ENCODE results near the gene ACTN4. TPM values are rescaled to one million over a fixed set of nuclear protein-coding genes. Genes with fewer than 3 reads are reported as not detected.

The ACTN4 gene
- total and polyA plus RNA-seq, 2 of the 4 experiments (the other 2 are of a cell fraction) = 541 to 659 TPM

GRCh38 chr19:38712161-38712748, 64.8 kb downstream of the ACTN4 start (continued):
- TF ChIP-seq ELK1 (IDR thresholded peaks at IDR 0.05; ENCODE audit: borderline replicate concordance, low read depth, low read length) = no peak

GRCh38 chr19:38713227-38713649, 65.8 kb downstream of the ACTN4 start:
- 0 out of 2 replicates have a peak overlapping the region, but pooled peaks have one; percentile 32 for H2BK120ac ChIP-seq (ENCODE audit: low read depth, low read length)
- no peak overlapping the region; the same call in 1 of the 2 replicates for H3K9ac ChIP-seq (ENCODE audit: low read depth, low read length)
- no peak overlapping the region for H3K18ac ChIP-seq (ENCODE audit: low read depth, low read length)
- H4K8ac ChIP-seq (ENCODE audit: low read depth in 2 of 2, low read length in 2 of 2) = peak overlapping the region in 1 of 2 experiments; percentile 61; a peak in 1 of 4 replicates
- BruUV-seq (replicated peaks) = no TSS peak
- peaks cover 42 to 87% of the 10 kb centered on the region in 2 experiments for H3K79me1 ChIP-seq (ENCODE audit: low read depth in 1 of 2, low read length in 2 of 2)
- ChIA-PET CTCF (no interaction called here), POLR2A (ENCODE audit: unreplicated experiment) (no interaction called here)
- in situ Hi-C loops (cut with MboI; ENCODE audit: low sequenced_read_pairs) (no loop called here), dilution Hi-C loops (cut with HindIII; ENCODE audit: low sequenced_read_pairs, unreplicated experiment) (no loop called here), intact Hi-C loops (cut with micrococcal nuclease) (no loop called here)
- H3K4me2 ChIP-seq (ENCODE audit: low read depth, low read length) = no peak overlapping the region
- peak overlapping the region; percentile 78; the same call in 1 of the 2 replicates for H3K23ac ChIP-seq (ENCODE audit: low read depth, low read length)
- H2AFZ ChIP-seq (replicated peaks; ENCODE audit: low read length, poor library complexity) = no peak overlapping the region
- peak overlapping the region; percentile 3; the same call in 1 of the 2 replicates for H4K5ac ChIP-seq (ENCODE audit: low read depth, low read length)
- peaks cover 35% of the 10 kb centered on the region for H3K4me1 ChIP-seq (ENCODE audit: control insufficient read depth, insufficient read depth, low read length)
- 37% methylated on average over 7 of the region's 19 CpGs; no CpG with 5 or more reads in 1 of the 2 experiments for WGBS, 2 experiments (ENCODE audit: extremely low coverage in 2 of 2, insufficient read length in 1 of 2)
- H3K27me3 ChIP-seq (ENCODE audit: control insufficient read depth, insufficient read depth, low read length) = no peaks in the 10 kb centered on the region
- H4K20me1 ChIP-seq (ENCODE audit: insufficient read depth, low read length) = peaks cover 34% of the 10 kb centered on the region
- no peak overlapping the region for H3K56ac ChIP-seq (ENCODE audit: extremely low read depth, insufficient read depth, low read length)
- H3K36me3 ChIP-seq (ENCODE audit: control insufficient read depth, insufficient read depth, low read length) = peaks cover 81% of the 10 kb centered on the region
- peak overlapping the region; percentile 61 for H3K4ac ChIP-seq (ENCODE audit: low read depth, low read length)
- peak overlapping the region; percentile 52; the same call in 1 of the 2 replicates for H2BK20ac ChIP-seq (ENCODE audit: low read depth, low read length)
- H2BK5ac ChIP-seq (ENCODE audit: low read depth, low read length, poor library complexity, severe bottlenecking) = peak overlapping the region; percentile 27
- peak overlapping the region; percentile 40; the same call in 1 of the 2 replicates for H3K27ac ChIP-seq (ENCODE audit: insufficient read depth, low read length)
- no peak overlapping the region for H3K4me3 ChIP-seq (ENCODE audit: insufficient read depth, low read depth, low read length)
- H3K14ac ChIP-seq (replicated peaks; ENCODE audit: low read depth, low read length) = no peak overlapping the region
- H2BK15ac ChIP-seq (ENCODE audit: low read depth, low read length) = peak overlapping the region; percentile 1; the same call in 1 of the 3 replicates
- peak overlapping the region; percentile 9 for H2AK9ac ChIP-seq (replicated peaks; ENCODE audit: low read depth, low read length, poor library complexity)
- peak overlapping the region; percentile 41; the same call in 1 of the 2 replicates for H4K91ac ChIP-seq (ENCODE audit: insufficient read depth, low read depth, low read length)
- peak overlapping the region; percentile 76; the same call in 1 of the 2 replicates for H2AK5ac ChIP-seq (ENCODE audit: low read depth, low read length)
- peak; percentile 56 for DNase-seq
- no peaks in the 10 kb centered on the region for H3K9me3 ChIP-seq (ENCODE audit: control insufficient read depth, insufficient read depth, low read length)
- peak; percentile 10 for ATAC-seq (ENCODE audit: low read depth)
- peaks cover 20% of the 10 kb centered on the region; the same call in 1 of the 2 replicates for H3K9me1 ChIP-seq (ENCODE audit: insufficient read depth, low read length)
- no peak for TF ChIP-seq RCOR1 (IDR thresholded peaks at IDR 0.05; ENCODE audit: insufficient replicate concordance, low read length)
- no peak for TF ChIP-seq CHD1 (IDR thresholded peaks at IDR 0.05; ENCODE audit: low read depth, low read length)
- TF ChIP-seq MAZ (IDR thresholded peaks at IDR 0.05; ENCODE audit: borderline replicate concordance, low read depth, low read length) = no peak
- TF ChIP-seq MAFK (IDR thresholded peaks at IDR 0.05; ENCODE audit: low read depth, low read length) = no peak
- TF ChIP-seq ELK1 (IDR thresholded peaks at IDR 0.05; ENCODE audit: borderline replicate concordance, low read depth, low read length) = no peak
- no peak for TF ChIP-seq RFX5 (IDR thresholded peaks at IDR 0.05; ENCODE audit: low read depth, low read length)
- TF ChIP-seq CEBPB (IDR thresholded peaks at IDR 0.05; ENCODE audit: low read depth, low read length) = no peak
- no peak for TF ChIP-seq BHLHE40 (IDR thresholded peaks at IDR 0.05; ENCODE audit: low read depth, low read length)
- no peak for TF ChIP-seq RAD21 (IDR thresholded peaks at IDR 0.05; ENCODE audit: low read length)
- no peak for TF ChIP-seq NFE2L2 (IDR thresholded peaks at IDR 0.05; ENCODE audit: low read depth, low read length)
- TF ChIP-seq CTCF (conservative IDR thresholded peaks at IDR 0.05; ENCODE audit: low read depth, low read length) = no peak

Measured in IMR-90 (cell line).